Cerebellar cortex (tissue), 1 donor: Measurements from ENCODE around the gene MFSD6.
"Not testable (repeated sequence)": the region's sequence is repeated elsewhere in the genome, so short reads cannot be mapped to it uniquely, and the experiment has no call there.

Experiments used
- DNase-seq: peaks from one replicate; pipeline ENCODE4 v3.0.0-alpha.2; 2015; ENCODE audit warnings: low spot score

The MFSD6 gene

DNA sequence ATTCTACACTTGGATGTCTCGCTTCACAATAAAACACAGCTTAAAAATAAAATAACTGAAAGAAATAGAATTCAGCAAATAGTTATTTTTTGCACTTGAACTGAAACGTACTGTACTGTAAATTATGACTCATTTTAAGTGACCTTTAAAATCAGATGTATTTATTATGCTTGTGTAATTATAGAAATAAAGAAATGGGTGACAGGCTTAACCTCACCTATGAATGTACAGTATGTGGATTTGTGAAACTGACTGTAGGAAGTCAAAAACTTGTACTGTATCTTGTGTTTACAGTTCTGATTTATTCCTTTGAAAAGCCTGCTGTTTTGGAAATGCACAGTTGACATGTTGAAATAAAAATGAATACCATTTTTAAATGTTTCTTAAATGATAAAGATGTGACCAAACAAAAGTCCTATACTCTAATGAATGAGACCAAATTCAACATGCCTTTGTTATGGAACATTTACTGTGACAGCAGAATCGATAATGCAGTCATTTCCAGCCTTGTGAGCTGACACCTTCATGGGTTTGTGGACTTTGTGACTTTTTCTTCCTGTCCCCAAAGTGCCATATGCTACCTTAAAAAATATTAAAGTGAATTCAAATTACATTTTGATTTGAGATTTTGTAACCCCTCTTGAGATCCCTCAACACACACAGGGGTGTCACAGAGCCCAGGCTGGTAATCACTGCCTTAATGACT is 93.7 kb downstream of the MFSD6 start:
- no peak for DNase-seq

DNA sequence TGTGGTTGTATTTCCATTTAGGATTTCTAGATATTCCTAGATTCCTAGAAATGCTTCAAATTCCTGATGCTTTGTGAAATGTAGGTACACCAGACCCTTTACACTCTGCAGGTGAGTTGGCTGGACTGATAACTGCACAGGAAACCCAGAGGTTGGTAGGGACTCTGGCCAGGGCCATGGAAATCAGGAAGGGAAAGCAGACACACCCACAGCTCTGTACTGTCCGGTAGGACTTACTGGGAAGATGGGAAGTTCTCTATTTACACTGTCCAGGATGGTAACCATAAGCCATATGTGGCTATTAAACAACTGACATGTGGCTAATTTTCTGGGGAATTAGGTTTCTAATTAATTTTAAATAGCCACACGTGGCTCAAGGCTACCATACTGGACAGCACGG is 94.9 kb downstream of the MFSD6 start:
- peak; percentile 14 for DNase-seq

DNA sequence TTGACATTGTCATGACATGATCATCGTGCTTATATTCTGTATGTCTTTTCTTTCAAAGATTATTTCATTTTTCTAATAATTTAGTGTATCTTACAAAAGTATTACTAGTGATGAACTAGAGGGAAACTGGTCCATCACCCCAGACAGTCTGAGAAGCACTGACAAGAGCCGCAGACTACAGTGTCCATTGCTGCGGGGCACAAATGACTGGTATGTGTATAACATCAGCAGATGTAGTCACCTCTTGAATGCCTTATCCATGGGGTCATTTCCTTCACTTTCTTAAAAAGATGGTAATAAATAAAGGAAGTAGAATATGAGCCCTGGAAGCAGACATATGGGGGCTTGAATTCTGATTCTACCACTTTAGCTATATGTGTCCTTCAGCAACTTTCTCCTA is 96.8 kb downstream of the MFSD6 start:
- DNase-seq = no peak

DNA sequence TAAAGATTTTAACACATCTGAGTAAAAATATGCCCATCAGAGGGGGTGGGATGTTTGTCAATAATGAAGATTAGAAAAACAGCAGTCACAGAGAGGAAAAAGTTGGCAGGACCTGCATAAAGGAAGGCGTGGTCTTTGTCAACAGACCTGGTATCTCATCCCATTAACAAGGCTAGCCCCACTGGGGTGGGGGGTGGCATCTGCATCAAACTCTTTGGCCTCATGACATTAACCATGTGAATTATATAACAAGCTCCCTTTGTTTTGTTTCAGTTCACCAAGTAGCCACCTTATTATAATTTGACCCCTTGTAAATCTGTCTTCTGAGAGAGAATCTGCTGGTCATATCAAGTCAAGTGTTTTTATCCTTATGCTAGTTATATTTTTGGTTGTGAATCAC is 97.5 kb downstream of the MFSD6 start:
- no peak for DNase-seq

DNA sequence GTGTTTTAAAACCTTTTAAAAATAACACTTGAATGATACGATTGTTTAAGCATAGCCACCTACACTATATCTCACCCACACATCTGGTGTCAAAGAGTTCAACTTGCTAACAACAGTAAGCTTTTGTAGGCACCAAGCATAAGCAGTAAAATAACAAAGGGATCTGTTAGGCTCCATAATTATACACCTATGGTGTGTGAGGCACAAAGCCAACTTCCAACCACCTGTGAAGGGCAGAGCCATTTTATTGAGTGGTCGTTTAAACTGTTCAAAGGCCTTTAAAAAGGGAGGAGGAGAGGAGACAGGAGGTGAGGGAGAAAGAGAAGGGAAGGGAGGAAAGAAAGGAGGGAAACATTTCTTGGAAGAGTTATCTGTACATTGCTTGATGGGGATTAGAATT is 98.5 kb downstream of the MFSD6 start:
- peak; percentile 22 for DNase-seq

DNA sequence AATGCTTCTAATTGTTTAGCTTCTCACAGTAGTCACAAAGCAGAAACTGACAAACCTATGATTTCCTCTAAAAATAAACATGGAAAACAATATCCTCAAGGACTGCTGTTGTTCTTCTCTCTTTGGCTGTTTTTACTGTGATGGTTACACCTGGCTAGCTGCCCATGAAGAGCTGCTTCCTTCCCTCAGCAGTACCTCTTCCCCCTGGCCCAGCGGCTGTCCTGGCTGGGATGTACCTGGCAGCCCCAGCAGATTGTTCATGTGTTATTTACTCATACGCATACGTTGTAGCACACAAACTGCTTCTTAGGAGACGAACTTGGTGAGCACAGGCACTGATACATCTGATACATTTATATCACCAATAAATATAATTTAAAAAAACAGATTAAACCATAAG is 99.0 kb downstream of the MFSD6 start:
- DNase-seq = peak; percentile 86

DNA sequence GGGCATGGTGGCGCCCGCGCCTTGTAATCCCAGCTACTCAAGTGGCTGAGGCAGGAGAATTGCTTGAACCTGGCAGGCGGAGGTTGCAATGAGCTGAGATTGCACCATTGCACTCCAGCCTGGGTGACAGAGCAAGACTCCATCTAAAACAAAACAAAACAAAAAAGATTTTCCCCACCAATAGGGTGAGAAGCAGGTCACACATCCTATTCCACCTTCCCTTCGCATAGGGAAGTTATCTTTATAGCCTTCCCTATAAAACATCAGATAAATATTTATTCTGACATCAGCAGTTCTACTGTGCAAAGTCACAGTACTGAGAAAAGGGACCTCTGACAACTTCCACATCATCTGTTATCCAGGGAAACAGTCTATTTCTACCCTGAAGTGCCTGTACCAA is 101.7 kb downstream of the MFSD6 start:
- not testable (repeated sequence) for DNase-seq

DNA sequence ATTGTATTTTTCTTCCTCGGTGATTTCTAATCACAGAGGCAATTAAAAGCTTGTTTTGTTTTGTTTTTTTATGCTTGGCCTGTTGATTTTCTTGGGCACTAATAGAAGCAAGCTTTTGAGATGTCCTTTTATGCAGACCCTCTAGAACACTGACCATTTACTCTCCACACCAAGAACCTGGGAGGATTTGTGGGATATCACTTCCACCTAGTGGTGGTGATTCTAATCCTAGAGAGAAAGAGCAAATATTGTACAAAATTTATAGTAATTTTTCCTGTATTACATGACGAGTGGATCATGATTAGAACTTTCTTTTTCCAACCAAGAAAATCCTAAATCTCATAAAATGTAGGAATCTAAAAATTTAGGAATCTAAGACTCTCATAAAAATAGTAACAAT is 102.9 kb downstream of the MFSD6 start:
- DNase-seq = peak; percentile 59

DNA sequence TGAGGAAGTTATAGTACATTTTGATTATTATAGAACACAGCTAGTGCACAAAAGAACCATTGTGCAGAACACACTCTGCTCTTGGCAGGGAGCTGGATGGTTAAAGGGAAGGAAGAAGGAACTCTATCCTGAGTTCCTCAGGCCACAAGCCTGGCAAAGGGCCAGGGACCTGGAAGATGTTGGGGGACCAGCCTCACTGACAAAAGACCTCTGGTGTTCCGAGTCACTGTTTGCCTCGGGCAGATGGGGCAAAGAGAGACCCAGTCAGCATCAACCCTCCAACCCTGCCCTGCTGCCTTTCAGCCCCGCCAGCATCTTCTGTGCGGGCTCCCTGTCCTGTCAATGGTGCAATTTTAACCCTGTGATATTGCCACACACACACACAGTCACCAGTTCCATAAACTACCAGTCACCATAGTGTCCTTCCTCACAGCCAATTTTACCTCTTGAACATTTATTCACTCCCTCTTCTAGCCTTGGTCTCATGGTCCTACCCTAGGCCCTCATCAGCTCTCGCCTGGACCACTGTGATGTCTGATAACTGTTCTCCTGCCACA is 104.5 kb downstream of the MFSD6 start:
- no peak for DNase-seq

DNA sequence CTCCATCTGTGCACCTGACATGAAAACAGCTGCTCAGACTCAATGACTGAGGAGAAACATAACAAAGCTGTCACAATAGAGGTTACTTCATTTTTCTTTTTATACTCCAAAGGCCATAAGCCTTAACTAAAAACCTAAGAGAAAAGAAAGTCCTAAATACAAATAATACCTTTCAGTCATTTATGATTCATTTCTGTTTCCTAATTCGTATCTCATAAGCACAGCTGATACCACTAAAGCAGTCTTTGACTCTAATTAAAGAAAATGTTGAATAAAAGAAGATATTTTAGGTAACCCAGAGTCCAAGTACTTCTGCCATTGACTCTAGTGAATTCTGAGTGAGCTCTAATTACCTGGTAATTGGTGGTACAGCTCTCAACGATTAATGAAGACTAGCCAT is 105.7 kb downstream of the MFSD6 start:
- DNase-seq = no peak

DNA sequence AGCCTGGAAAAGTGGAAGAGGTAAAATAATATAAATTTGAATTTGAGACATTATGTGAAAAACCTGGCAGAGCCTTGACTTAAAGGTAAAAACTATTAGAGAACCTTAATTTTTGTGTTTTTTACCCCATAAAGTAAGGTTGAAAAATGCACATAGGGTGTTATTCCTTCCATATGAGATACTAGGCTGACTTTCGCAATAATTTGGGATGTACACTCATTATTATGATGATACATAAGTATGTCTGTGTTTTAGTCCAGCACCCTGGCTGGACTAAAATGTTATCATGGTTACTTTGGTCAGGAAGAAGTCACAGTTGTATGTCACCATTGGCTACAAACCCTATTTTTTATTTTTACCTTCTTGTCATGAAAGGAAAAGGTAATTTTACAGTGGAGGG is 106.5 kb downstream of the MFSD6 start:
- no peak for DNase-seq

DNA sequence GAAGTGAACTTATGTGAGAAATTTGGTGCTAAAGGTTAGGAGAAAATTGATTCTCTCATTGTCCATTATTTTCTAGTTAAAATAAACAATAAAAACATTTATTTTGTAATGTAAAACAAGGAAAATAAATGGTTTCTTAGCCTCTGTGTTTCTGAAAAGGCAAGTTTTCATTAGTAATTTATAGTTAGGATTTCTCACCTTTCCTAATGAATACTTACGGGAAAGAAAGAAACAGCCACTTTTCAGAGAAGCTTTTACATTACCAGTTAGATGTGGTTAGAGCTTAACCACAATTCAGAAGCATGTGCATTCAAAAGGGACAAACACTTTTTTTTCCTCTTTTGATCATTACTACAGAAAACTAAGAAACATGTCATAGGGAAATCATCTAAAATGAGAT is 107.5 kb downstream of the MFSD6 start:
- DNase-seq = no peak

DNA sequence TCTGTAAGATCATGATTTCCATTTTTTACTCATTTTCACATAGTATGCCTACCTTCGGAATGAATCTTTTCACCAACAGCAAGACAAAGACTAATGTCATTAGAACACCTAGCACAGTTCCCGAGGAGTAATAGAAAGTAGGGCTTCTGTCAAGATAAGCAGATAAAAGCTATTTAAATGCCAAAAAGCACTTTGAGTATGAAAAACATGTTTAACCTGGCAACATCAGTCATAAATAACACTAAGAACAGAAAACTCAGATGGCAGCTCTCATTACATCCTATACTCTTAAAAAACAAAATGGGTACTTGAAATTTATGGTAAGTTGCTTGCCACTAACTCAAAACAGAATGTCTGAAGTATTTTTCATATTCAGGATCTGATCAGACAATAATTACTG is 109.3 kb downstream of the MFSD6 start:
- DNase-seq = no peak

DNA sequence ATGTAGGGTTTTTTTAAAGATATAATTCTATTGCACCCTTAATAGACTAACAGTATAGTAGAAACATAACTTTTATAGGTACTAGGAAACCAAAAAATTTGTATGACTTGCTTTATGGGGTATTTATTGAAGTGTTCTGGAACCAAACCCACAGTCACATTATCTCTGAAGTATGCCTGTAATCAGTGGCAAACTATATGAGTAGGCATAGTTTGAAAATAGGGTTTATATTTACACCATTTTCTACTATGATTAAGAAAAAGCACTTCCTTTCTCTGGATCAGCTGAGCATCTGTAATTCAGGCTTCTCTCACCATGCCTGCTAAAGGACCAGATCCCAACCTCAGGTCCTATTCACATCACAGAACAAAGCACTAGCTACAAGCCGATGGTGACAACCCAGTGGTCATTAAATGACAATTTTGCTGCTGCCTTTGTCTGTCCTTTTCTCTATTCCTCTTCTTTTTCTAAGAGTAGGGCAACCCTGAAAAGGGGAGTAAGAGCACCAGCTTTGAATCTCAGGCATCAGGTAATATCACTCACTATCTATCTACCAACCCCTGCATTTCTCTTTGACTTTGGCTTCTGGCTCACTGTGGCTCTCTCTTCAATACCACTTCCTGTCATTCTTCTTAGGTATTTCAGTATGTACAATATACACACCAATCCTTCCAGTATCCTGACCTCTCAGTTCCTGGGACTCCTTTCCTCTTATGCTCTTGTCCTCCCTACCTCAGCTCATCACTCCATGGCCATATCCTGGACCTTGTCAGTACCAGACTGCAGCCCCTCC is 112.0 kb downstream of the MFSD6 start:
- DNase-seq = no peak

DNA sequence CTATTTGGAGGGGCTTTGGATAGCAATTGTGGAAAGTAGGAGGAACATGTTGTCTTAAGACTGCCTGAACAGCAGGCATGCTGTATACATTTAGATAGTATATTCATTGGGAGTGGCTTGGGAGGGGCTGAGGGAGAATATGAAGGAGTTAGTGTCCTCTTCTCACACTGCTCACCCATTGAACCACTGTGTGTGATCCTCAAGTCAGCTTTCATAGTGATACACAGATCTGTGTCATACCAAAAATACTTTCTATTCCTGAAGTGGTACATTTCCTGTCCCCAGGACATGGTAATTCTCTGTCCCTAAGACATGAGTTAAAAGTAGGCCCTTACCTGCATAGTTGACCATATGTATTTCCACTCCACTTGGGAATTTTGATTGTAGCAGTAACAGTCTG is 116.8 kb downstream of the MFSD6 start:
- DNase-seq = no peak

DNA sequence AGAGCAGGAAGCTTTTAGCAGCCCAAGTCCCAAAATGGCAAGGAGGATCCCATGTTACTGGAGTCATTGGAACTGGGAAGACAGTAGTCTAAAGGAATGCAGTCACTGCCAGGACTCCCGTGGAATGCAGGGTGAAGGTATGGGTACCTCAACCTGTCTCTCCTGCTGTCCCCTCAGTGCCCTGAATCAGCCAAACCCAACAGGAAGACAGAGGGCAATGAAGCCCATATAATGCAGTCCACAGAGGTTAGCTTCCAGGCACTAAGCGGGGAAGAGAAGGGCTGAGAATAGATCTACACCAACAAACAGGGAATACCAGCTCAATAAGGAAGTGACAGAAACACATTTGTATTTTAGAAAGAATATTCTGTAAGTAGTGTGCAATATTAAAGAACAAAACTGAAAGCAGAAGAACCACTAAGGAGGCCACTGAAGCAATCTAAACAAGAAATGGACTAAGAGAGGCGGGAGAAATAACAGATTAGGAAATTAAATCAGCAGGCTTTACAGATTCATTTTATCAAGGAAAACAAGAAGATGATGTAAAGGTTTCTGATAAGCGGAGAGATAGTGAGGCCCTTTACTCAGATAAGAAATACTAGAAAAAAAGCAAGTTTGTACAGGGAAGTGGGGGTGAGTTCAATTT is 118.1 kb downstream of the MFSD6 start:
- DNase-seq = no peak

DNA sequence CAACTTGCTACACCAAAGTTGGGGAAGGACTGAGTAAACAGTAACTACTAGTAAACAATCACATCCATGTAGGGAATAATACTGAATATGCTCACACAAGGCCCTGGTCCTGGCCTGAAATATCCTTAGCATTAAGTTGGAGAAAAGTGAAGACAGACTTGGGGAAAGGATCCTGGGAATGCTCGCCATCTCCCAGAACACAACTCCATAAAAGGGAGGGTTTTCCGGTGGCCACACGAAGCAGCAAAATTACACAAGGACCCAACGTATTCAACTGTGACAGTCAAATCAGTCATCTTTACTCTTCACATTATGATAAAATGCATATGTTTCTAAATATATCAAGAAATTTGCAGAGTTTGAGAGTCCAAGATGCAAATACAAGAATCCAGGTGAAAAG is 119.1 kb downstream of the MFSD6 start:
- DNase-seq = no peak

DNA sequence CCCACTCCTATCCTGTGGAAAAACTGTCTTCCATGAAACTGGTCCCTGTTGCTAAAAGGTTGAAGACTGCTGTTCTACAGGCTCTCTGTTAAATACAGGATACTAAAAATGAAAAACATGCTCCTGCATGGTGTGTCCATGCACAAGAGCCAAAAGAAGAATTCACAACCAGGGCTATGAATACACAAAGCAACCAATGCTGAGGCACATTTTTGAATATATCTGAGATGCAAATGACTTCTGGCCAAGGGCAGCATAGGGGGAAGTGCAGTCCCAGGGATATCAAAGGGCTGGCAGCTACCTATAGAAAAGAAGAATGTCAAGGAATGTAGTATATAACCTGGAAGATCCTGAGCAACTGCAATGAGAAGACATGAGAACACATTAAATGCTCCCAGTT is 119.8 kb downstream of the MFSD6 start:
- DNase-seq = no peak

DNA sequence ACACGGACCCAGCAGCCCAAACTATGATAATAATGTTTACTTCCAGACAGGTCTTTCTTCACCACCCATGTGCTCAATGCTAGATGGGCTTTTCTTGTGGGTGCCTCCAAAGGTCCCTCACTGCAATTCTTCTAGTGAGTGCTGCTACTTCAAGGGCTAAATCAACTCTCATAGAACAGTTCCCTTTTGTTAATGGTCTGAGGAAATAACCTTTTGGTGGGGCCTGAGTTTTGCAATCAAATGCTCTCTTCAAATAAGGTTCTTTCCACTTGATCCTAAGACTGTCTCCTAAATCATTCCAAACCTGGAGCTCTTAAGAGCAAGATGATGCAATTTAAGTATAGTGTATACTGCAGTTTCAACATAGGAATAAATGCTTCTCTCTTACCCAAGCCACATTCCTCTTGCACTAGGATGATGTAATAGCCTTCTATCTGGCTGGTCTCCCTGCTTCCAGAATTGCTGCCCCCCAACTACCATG is 120.4 kb downstream of the MFSD6 start:
- no peak for DNase-seq

DNA sequence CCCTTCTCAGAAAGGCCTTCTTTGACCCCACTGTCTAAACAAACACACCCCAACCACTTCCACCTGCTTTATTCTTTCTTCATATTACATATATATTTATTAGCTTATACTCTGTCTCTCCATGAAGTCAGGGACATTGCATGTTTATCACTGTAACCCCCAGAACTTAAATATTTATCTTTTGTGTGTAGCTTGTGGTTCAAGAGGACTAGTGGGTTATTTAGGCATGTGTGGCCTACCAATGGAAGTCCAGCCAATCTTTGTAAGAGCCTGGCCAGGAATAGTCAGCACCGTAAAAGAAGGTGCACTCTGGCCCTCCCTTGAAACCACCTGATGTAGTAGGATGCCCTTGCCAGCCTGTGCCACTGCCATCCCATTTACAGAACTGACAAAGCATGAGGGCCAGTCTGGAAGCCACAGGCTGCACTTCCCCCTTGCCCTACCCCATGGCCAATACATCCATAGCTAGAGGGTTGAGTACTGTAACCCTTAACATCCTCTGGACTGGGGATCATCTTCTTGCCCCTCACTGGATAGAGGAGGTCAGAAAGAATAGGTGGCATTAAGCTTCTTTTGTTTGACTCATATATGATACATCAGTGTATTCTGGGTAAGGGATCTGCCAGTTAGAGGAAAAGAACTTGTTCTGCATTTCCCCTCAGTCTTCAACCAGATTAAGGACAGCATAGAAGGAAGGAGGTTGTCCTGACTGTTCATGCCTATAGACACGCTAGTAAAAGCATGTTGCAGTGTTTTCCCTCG is 121.5 kb downstream of the MFSD6 start:
- DNase-seq = no peak

DNA sequence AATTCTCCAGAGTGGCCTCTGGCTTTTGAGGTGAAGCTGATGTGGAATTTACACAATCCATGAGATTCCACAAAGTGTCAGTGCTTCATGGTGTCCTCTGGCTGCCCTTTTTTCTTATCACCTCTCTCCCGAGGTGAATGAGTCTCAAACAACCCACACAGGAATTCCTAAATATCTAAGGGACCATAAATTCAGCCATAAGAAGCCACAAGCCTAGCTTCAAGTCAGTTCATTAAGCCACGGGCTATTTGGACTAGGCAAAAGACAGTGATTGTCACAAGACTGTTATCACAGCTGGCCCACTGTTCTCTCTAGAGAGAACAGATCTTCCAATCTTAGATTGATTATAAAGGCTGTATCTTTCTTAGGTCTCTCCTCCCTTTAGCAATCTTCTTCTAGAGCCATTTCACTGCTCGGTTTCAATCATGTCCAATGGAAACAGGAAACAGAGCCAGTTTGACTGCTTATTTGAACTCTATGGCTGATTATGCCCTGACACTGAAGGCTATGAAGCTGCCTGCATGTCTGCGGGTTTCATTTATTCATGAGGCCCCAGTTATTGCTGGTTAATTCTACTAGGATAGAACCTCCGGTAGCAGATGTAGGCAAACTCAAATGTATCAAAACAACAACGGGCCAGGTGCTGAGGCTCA is 122.2 kb downstream of the MFSD6 start:
- DNase-seq = no peak

DNA sequence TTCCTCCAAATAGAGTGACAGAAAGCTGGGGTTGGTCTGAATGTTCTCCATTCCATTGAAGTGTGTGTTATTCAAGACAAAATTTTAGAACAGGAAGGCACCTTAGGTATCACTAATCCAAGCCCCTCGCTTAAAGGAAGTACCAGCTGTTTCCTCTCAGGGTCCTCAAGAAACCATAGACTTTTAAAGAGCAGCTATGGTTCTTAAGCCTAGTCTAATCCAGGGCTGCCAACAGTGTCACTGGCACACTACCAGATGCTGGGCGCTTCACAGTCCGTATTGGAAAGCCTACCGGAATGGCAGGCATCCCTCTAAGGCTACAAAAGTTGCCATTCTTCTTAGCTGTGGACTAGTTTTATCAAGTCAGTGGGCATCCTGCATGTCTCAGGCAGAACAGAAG is 124.4 kb downstream of the MFSD6 start:
- peak; percentile 12 for DNase-seq
